Measurements from ENCODE around the gene PLCXD3. TPM values are rescaled to one million over a fixed set of nuclear protein-coding genes. Genes with fewer than 3 reads are reported as not detected.

The PLCXD3 gene
- total RNA-seq, 1 donor from 2014 or later = 1.1 TPM

- H3K4me3 Mint-ChIP-seq (ENCODE audit: low read depth) = no peak overlapping the region
- DNase-seq (ENCODE audit: low spot score, unreplicated experiment) = no peak
- TF ChIP-seq CTCF (IDR thresholded peaks at IDR 0.05; ENCODE audit: unreplicated experiment) = no peak
- H3K27me3 Mint-ChIP-seq = no peaks in the 10 kb centered on the region
- H3K27ac Mint-ChIP-seq = no peak overlapping the region
- peaks cover 4% of the 10 kb centered on the region for H3K36me3 Mint-ChIP-seq (ENCODE audit: insufficient read depth)
- peaks cover 13% of the 10 kb centered on the region for H3K4me1 Mint-ChIP-seq (ENCODE audit: low read depth)
- peaks cover 26% of the 10 kb centered on the region for H3K9me3 Mint-ChIP-seq (ENCODE audit: low read depth)
Measured at GRCh38 chr5:41402845-41403244, 107.6 kb downstream of the PLCXD3 start.

GRCh38 chr5:41399839-41400238 lies 110.6 kb downstream of the PLCXD3 start:
- Mint-ChIP-seq H3K4me1 (ENCODE audit: low read depth) (peaks cover 1% of the 10 kb centered on the region), H3K36me3 (ENCODE audit: insufficient read depth) (peaks cover 5% of the 10 kb centered on the region), H3K27ac (no peak overlapping the region), H3K9me3 (ENCODE audit: low read depth) (peaks cover 40% of the 10 kb centered on the region), H3K27me3 (no peaks in the 10 kb centered on the region), H3K4me3 (ENCODE audit: low read depth) (no peak overlapping the region)
- TF ChIP-seq CTCF (IDR thresholded peaks at IDR 0.05; ENCODE audit: unreplicated experiment) = no peak
- DNase-seq (ENCODE audit: low spot score, unreplicated experiment) = no peak

GRCh38 chr5:41392016-41392415 lies 118.4 kb downstream of the PLCXD3 start:
- no peak for DNase-seq (ENCODE audit: low spot score, unreplicated experiment)
- no peaks in the 10 kb centered on the region for H3K4me1 Mint-ChIP-seq (ENCODE audit: low read depth)
- peaks cover 1% of the 10 kb centered on the region for H3K36me3 Mint-ChIP-seq (ENCODE audit: insufficient read depth)
- no peaks in the 10 kb centered on the region for H3K27me3 Mint-ChIP-seq
- no peak for TF ChIP-seq CTCF (IDR thresholded peaks at IDR 0.05; ENCODE audit: unreplicated experiment)
- H3K4me3 Mint-ChIP-seq (ENCODE audit: low read depth) = no peak overlapping the region
- peaks cover 22% of the 10 kb centered on the region for H3K9me3 Mint-ChIP-seq (ENCODE audit: low read depth)
- H3K27ac Mint-ChIP-seq = no peak overlapping the region

- Mint-ChIP-seq H3K9me3 (ENCODE audit: low read depth) (peaks cover 4% of the 10 kb centered on the region), H3K36me3 (ENCODE audit: insufficient read depth) (no peaks in the 10 kb centered on the region), H3K4me1 (ENCODE audit: low read depth) (peaks cover 3% of the 10 kb centered on the region), H3K27ac (no peak overlapping the region), H3K27me3 (no peaks in the 10 kb centered on the region), H3K4me3 (ENCODE audit: low read depth) (no peak overlapping the region)
- no peak for DNase-seq (ENCODE audit: low spot score, unreplicated experiment)
- TF ChIP-seq CTCF (IDR thresholded peaks at IDR 0.05; ENCODE audit: unreplicated experiment) = no peak
Measured at GRCh38 chr5:41374631-41375030, 135.8 kb downstream of the PLCXD3 start.

GRCh38 chr5:41373230-41373629 lies 137.2 kb downstream of the PLCXD3 start:
- peaks cover 3% of the 10 kb centered on the region for H3K4me1 Mint-ChIP-seq (ENCODE audit: low read depth)

More at GRCh38 chr5:41373230-41373629, 137.2 kb downstream of the PLCXD3 start:
- DNase-seq (ENCODE audit: low spot score, unreplicated experiment) = no peak
- no peak overlapping the region for H3K27ac Mint-ChIP-seq
- H3K4me3 Mint-ChIP-seq (ENCODE audit: low read depth) = no peak overlapping the region
- peaks cover 4% of the 10 kb centered on the region for H3K9me3 Mint-ChIP-seq (ENCODE audit: low read depth)
- no peak for TF ChIP-seq CTCF (IDR thresholded peaks at IDR 0.05; ENCODE audit: unreplicated experiment)
- H3K27me3 Mint-ChIP-seq = no peaks in the 10 kb centered on the region
- no peaks in the 10 kb centered on the region for H3K36me3 Mint-ChIP-seq (ENCODE audit: insufficient read depth)

All from progenitor cell of endocrine pancreas (in vitro differentiated cells).